ENCODE results near the gene GNRH2. TPM values are rescaled to one million over a fixed set of nuclear protein-coding genes. Genes with fewer than 3 reads are reported as not detected.

GNRH2 gene
- total RNA-seq, 1 donor from 2014 or later, result 2.4 TPM

DNA sequence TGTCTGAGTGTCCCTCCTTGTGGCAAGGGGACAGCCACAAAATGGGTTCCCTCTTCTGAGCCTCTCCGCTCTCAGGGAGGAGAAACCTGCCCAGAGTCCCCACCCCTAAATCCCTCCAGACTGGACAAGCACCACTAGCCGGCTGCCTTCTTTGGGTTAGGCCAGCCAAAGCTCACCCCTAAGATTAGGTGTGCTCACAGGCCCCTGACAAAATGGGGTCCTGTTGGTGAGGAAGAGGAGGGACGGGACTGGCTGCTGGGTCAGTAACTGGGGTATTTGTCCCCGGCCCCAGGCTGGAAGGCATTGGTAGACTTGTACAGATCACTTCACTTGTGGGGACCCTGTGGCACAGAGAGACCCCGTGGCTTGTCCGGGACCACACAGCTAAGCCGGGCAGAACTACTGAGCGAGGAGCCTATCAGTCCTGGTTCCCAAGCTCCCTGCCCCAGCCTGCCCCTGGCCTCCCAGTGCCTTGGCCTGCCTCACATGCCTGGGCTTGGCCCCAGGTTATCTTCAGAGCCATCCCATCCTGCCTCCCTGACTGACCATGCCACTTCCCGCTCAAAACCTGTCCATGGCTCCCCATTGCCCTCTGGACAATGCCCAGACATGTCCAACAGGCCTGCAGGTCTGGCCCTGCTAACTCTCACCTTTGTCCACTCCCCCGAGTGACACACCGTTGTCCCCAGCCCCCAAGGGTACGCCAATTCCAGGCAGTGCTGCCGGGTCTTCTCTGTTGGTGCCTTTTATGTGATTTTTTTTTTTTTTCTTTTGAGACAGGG, 51.6 kb downstream of the GNRH2 start:
- Mint-ChIP-seq H3K27me3 (ENCODE audit: low read depth) (peaks cover 16% of the 10 kb centered on the region), H3K4me3 (no peak overlapping the region), H3K4me1 (no peaks in the 10 kb centered on the region), H3K36me3 (ENCODE audit: low read depth) (no peaks in the 10 kb centered on the region), H3K9me3 (no peaks in the 10 kb centered on the region), H3K27ac (ENCODE audit: unreplicated experiment) (peak overlapping the region; percentile 19)
- DNase-seq (ENCODE audit: low read depth, low spot score), result no peak
- no peak for TF ChIP-seq CTCF (conservative IDR thresholded peaks at IDR 0.05)

Other genes starting within 250 kb of the GNRH2 start
- 200 and 218 TPM in 2 replicates for gene CPXM1, start 243.0 kb upstream of the GNRH2 start, total RNA-seq
- gene C20orf141, start 228.6 kb upstream of the GNRH2 start, total RNA-seq, result not detected in 2 replicates
- not detected in 2 replicates for gene TMEM239, start 227.3 kb upstream of the GNRH2 start, total RNA-seq
- gene PCED1A, start 203.0 kb upstream of the GNRH2 start, total RNA-seq, result 68.7 and 71.9 TPM in 2 replicates
- 49.8 and 50.6 TPM in 2 replicates for gene VPS16, start 202.9 kb upstream of the GNRH2 start, total RNA-seq
- gene PTPRA, start 170.1 kb upstream of the GNRH2 start, total RNA-seq, result 86.5 and 88.7 TPM in 2 replicates
- 77.9 and 80.7 TPM in 2 replicates for gene MRPS26, start 2.4 kb downstream of the GNRH2 start, total RNA-seq
- not detected in 2 replicates for gene OXT, start 28.0 kb downstream of the GNRH2 start, total RNA-seq
- gene AVP, start 41.1 kb downstream of the GNRH2 start, total RNA-seq, result not detected in 2 replicates
- 17.1 and 18.8 TPM in 2 replicates for gene FASTKD5, start 116.2 kb downstream of the GNRH2 start, total RNA-seq
- gene UBOX5, start 116.2 kb downstream of the GNRH2 start, total RNA-seq, result 8.3 and 9.8 TPM in 2 replicates
- gene LZTS3, start 129.9 kb downstream of the GNRH2 start, total RNA-seq, result 10.8 and 11.0 TPM in 2 replicates
- 56.6 and 57.2 TPM in 2 replicates for gene DDRGK1, start 161.1 kb downstream of the GNRH2 start, total RNA-seq
- 58.7 and 67.0 TPM in 2 replicates for gene ITPA, start 165.9 kb downstream of the GNRH2 start, total RNA-seq
- 0.55 and 0.89 TPM in 2 replicates for gene SLC4A11, start 195.6 kb downstream of the GNRH2 start, total RNA-seq

Data from neural crest cell (in vitro differentiated cells).